HUES48 (cell line): ENCODE data around the gene RNF7.
A peak's percentile ranks its signal among the peaks of the same experiment; 100 is the strongest.
"Not testable (repeated sequence)": the region's sequence is repeated elsewhere in the genome, so short reads cannot be mapped to it uniquely, and the experiment has no call there.

ENCODE experiments used
- H3K27ac ChIP-seq: one replicate; pipeline ENCODE4 v1.7.0; 2013; ENCODE audit warnings: low read depth, low read length, inconsistent platforms
- H3K27me3 ChIP-seq: 2 replicates; pipeline ENCODE4 v1.6.1; 2013; ENCODE audit warnings: mild to moderate bottlenecking, low read length; ENCODE audit not compliant: control insufficient read depth, insufficient read depth
- H3K36me3 ChIP-seq: 2 replicates; pipeline ENCODE4 v1.6.1; 2013; ENCODE audit warnings: low read length; ENCODE audit not compliant: control insufficient read depth, insufficient read depth
- H3K4me1 ChIP-seq: 2 replicates; pipeline ENCODE4 v1.6.1; 2013; ENCODE audit warnings: mild to moderate bottlenecking, low read length; ENCODE audit not compliant: control insufficient read depth, insufficient read depth
- H3K4me3 ChIP-seq: 2 replicates; pipeline ENCODE4 v1.5.1; 2013; ENCODE audit warnings: mild to moderate bottlenecking, low read depth, low read length
- H3K9ac ChIP-seq: 2 replicates; pipeline ENCODE4 v1.6.1; 2013; ENCODE audit warnings: mild to moderate bottlenecking, low read depth, low read length, moderate library complexity
- H3K9me3 ChIP-seq: 2 replicates; pipeline ENCODE4 v1.6.1; 2013; ENCODE audit warnings: low read length; ENCODE audit not compliant: control insufficient read depth, insufficient read depth

Gene RNF7

DNA sequence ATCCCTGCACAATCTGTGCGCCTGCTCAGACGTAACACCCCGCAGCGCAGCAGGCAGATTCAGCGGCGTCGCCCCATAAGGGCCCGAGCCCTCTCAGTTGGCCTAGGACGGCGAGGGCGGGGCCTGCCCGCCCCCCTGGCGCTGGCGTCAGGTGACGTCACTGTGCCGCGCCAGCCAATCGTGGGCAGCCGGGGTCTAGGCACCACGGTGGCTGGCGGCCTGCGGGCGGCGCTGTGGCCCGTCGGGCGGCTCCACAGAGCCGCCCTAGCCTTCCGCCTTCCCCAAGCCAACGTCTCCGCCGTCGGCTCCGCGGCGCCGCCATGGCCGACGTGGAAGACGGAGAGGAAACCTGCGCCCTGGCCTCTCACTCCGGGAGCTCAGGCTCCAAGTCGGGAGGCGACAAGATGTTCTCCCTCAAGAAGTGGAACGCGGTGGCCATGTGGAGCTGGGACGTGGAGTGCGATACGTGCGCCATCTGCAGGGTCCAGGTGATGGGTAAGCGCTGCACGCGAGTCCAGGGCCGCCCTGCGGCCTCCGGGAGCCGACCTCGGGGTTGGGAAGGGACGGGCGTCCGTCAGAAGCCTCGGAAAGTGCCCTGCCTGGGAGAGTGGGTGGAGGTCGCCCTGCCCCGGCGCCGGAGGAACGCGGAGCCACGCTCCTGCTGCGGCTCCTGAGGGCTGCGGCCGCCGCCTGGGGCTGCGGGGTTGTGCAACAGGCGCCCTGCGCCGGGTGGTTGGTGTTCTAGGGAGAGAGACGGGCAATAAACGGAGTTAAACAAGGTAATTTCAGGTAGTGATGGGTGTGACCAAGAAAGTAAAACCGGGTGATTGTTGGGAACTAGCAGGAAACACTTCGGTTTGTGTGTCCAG, at the start of gene RNF7:
RNF7 (plus strand) TSS at position 277 of the 869 bp plus-strand sequence; CDS start at position 321, 44 bp downstream.
- Histone ChIP-seq H3K4me3 (peak within 1 kb of the TSS; percentile 92), H3K27me3 (no peaks in the 10 kb centered on the region), H3K36me3 (peaks cover 18% of the 10 kb centered on the region), H3K9me3 (no peaks in the 10 kb centered on the region), H3K27ac (peak within 1 kb of the TSS; percentile 80), H3K4me1 (peaks cover 19% of the 10 kb centered on the region; the same call in 1 of the 2 replicates), H3K9ac (peak within 1 kb of the TSS; percentile 98)

DNA sequence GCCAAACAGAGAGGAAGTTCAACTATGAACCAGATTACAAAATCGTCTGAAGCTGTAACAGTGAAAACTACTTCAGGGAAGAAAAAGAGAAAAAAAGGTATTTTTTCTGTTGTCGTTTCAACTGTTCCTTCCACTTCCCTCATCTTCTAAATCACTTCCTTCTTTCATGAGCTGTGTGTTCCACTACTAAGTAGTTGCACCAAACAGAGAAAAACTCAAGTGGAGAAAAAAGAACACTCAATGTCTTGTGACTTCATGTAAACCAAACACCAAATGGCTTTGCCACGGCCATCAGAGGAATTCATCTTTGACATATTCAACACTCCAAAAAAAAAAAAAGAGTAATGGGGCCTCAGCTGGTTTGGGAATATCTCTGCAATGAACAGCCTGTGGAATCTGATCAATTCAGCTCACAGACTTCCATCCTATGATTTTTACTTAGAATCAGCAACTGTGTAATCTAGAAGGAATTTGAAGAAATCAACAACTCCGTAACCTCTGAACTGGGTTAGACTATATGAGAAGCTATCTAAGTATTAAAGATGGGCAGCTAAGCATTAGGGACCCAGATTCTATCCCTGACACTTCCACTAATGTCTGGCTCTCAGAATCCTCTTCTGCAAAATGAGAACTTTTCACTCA, 47.5 kb upstream of the RNF7 start:
- Histone ChIP-seq H3K27ac (no peak overlapping the region), H3K9ac (no peak overlapping the region), H3K36me3 (no peaks in the 10 kb centered on the region), H3K4me3 (no peak overlapping the region), H3K9me3 (no peaks in the 10 kb centered on the region), H3K4me1 (no peaks in the 10 kb centered on the region), H3K27me3 (no peaks in the 10 kb centered on the region)

- not testable (repeated sequence) for H3K9me3 ChIP-seq, H3K27me3 ChIP-seq, H3K4me1 ChIP-seq, H3K9ac ChIP-seq, H3K36me3 ChIP-seq, H3K27ac ChIP-seq, H3K4me3 ChIP-seq
These were observed 46.6 kb upstream of the RNF7 start for GRCh38 chr3:141691471-141691870.

DNA sequence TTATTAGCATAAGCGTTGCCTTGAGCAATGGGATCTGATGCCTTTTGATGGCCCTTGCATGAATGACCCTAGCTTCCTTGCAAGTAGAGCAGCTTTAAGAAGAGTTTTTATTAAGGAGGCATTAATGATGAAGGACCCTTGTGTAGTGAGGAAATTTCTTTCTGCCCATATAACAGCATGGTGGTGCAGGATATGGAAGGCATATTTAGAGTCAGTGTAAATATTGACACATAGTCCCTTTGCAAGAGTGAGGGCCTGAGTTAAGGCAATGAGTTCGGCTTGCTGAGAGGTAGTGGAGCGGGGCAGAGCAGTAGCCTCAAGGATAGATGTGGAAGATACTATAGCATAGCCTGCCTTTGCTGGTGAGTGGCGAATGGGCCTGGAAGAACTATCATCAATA, 45.1 kb upstream of the RNF7 start:
- H3K9me3 ChIP-seq, H3K36me3 ChIP-seq, H3K27me3 ChIP-seq: not testable (repeated sequence)

GRCh38 chr3:141699324-141699723, 38.8 kb upstream of the RNF7 start:
- no peak overlapping the region for H3K27ac ChIP-seq

More for the DNA sequence above, 45.1 kb upstream of the RNF7 start:
- not testable (repeated sequence) for H3K27ac ChIP-seq, H3K4me3 ChIP-seq, H3K4me1 ChIP-seq, H3K9ac ChIP-seq

DNA sequence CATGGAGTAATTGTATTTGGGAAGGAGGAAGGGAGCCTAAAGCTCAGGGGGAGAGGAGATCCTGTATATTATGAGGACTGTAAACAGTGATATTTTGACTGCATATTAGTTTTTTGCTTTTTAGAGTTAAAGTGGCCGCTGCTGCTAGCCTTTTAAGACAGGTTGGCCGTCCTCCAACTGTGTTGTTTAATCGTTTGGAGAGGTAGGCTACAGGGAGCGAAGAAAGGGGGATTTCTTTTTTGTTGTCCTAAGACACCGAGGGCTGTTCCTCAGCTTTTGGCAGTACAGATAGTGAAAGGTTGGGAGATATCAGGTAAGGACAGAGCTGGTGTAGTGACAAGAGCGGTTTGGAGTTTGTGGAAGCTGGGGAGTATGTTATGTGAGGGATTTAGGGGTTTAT, 38.2 kb upstream of the RNF7 start:
- Histone ChIP-seq H3K4me1 (peaks cover 3% of the 10 kb centered on the region; the same call in 1 of the 2 replicates), H3K9me3 (no peaks in the 10 kb centered on the region), H3K27ac (no peak overlapping the region), H3K4me3 (no peak overlapping the region), H3K9ac (no peak overlapping the region), H3K36me3 (no peaks in the 10 kb centered on the region), H3K27me3 (no peaks in the 10 kb centered on the region)

More at GRCh38 chr3:141699324-141699723, 38.8 kb upstream of the RNF7 start:
- Histone ChIP-seq H3K9me3 (no peaks in the 10 kb centered on the region), H3K4me3 (no peak overlapping the region), H3K27me3 (no peaks in the 10 kb centered on the region), H3K36me3 (no peaks in the 10 kb centered on the region), H3K9ac (no peak overlapping the region), H3K4me1 (peaks cover 3% of the 10 kb centered on the region; the same call in 1 of the 2 replicates)

- not testable (repeated sequence) for H3K27me3 ChIP-seq, H3K4me3 ChIP-seq, H3K27ac ChIP-seq, H3K36me3 ChIP-seq, H3K9ac ChIP-seq, H3K4me1 ChIP-seq, H3K9me3 ChIP-seq
These were observed 34.7 kb upstream of the RNF7 start for GRCh38 chr3:141703367-141703766.

DNA sequence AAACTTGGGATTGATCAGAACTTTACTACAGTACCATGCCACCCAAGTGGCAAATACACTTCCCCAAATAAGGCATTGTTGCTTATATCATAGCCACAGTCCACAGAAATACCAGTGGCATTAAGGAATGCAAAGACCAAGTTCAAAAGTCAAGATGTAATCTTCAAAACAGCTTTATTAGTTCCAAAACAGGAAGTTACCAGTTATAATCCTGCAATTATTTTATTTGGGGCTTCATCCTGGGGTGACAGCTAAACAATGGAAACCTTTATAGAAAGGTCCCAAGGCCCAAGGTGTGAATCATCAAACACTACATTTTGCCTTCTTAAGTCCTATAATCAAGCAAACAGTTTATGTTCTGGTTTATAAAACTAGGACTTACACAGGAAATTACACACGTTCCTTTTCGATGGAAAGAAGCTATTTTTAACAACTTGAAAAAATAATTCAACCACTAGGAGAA, 30.3 kb upstream of the RNF7 start:
- no peak overlapping the region for H3K9ac ChIP-seq
- no peaks in the 10 kb centered on the region for H3K4me1 ChIP-seq
- H3K27me3 ChIP-seq: no peaks in the 10 kb centered on the region
- H3K4me3 ChIP-seq: no peak overlapping the region
- H3K36me3 ChIP-seq: no peaks in the 10 kb centered on the region
- H3K9me3 ChIP-seq: no peaks in the 10 kb centered on the region
- H3K27ac ChIP-seq: no peak overlapping the region

DNA sequence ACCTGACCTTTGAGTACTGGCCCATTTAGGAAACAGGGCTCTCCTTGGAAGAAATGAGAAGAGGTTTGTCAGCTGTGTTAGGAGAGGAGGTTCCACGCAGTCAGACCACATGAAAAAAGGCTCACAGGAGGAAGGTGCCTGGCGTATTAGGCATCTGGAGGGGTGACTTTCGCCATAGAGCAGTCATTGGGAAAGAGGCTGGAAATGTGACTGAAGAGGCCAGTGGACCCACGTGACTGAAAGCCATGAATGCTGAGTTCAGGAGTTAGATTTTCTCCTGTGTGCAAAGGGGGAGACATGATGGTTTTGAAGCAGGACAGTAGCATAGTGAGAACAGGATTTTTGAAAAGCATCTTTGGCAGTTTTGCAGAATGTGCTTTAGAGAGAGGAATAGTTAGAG, 29.7 kb upstream of the RNF7 start:
- no peak overlapping the region for H3K27ac ChIP-seq
- H3K9ac ChIP-seq: no peak overlapping the region
- no peaks in the 10 kb centered on the region for H3K4me1 ChIP-seq
- no peaks in the 10 kb centered on the region for H3K27me3 ChIP-seq
- no peak overlapping the region for H3K4me3 ChIP-seq
- H3K36me3 ChIP-seq: no peaks in the 10 kb centered on the region
- H3K9me3 ChIP-seq: no peaks in the 10 kb centered on the region

DNA sequence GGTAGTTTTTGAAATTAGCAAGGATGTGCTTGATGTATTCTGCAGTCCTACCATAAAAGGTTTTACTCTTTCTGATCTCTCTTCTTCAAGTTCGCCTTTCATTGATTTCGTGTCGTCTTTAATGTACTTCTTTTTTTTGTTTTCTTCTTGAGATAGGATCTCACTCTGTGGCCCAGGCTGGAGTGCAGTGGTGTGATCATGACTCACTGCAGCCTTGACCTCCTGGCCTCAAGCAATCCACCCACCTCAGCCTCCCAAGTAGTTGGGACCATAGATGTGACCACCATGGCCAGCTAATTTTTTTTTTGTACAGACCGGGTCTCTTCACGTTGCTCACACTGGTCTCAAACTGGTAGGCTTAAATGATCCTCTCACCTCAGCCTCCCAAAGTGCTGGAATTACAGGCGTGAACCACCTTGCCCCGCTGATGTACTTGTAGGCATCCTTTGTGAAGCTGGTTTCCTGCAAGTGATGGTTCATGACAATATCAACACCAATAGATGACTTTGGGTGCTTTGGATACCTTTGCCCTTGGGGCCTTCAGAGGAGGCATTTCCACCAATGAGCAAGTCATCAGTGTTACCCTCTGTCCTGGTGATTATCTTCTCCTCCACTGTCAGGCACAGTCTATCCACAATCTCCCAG, 28.9 kb upstream of the RNF7 start:
- Histone ChIP-seq H3K9ac (no peak overlapping the region), H3K27me3 (no peaks in the 10 kb centered on the region), H3K36me3 (no peaks in the 10 kb centered on the region), H3K4me3 (no peak overlapping the region), H3K4me1 (no peaks in the 10 kb centered on the region), H3K9me3 (no peaks in the 10 kb centered on the region), H3K27ac (no peak overlapping the region)

DNA sequence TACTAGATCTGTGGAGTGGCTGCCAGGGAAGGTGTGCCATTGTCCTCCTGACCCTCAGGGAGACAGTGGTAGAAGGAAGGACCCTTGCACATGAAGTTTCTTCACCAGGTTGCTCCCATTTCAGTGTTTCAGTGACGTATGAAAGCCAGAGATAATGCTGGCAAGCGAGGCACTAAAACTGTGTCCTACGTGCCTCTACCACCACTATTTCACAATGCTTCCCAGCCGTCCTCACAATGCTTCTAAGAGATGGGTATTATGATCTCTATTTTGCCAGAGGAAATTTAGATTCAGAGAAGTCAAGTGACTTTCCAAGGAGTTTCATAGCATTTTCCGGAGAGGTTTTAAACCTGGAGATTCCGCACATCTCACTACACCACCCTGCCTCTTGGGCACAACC, 28.0 kb upstream of the RNF7 start:
- H3K4me3 ChIP-seq: no peak overlapping the region
- no peaks in the 10 kb centered on the region for H3K4me1 ChIP-seq
- H3K27me3 ChIP-seq: no peaks in the 10 kb centered on the region
- H3K9me3 ChIP-seq: no peaks in the 10 kb centered on the region
- H3K9ac ChIP-seq: no peak overlapping the region
- no peaks in the 10 kb centered on the region for H3K36me3 ChIP-seq
- H3K27ac ChIP-seq: no peak overlapping the region
